Common myeloid progenitor, CD34-positive (primary cell): ENCODE measurements around the gene SLC34A3.
A peak's percentile ranks its signal among the peaks of the same experiment; 100 is the strongest.

Experiments used
- CTCF ChIA-PET: fragments of 350-600 bp; sonication (Branson Sonifier 250); formaldehyde crosslinking; loops from one replicate; lab custom pipeline; 2021; ENCODE audit warnings: antibody characterized with exemption; lab: Charles Lee
- POLR2A ChIA-PET: fragments of 350-600 bp; sonication (Branson Sonifier 250); formaldehyde crosslinking; loops from one replicate; lab custom pipeline; 2021; ENCODE audit warnings: antibody characterized with exemption; lab: Charles Lee
- DNase-seq, 3 donors: peaks; one replicate each; pipeline versions ENCODE4 v3.0.0 to v3.0.0-alpha.2; 2013
- H3K27ac ChIP-seq, 2 experiments: 1 replicate in 1 of 2; 2 replicates in 1 of 2; pipeline ENCODE4 v1.7.0; 2013; ENCODE audit warnings: inconsistent platforms in 2 of 2, low read length in 2 of 2, mild to moderate bottlenecking in 2 of 2, low read depth in 1 of 2, moderate library complexity in 1 of 2; ENCODE audit not compliant: severe bottlenecking in 2 of 2, insufficient read depth in 1 of 2, poor library complexity in 1 of 2
- H3K27me3 ChIP-seq, 5 experiments: replicated peaks in 2 of 5; 1 replicate in 3 of 5; 2 replicates in 2 of 5; pipeline versions ENCODE4 v1.6.1 to v1.7.0; 2013; ENCODE audit warnings: low read length in 4 of 5, mild to moderate bottlenecking in 2 of 5, moderate library complexity in 2 of 5, inconsistent platforms in 1 of 5; ENCODE audit not compliant: insufficient read depth in 5 of 5, control insufficient read depth in 4 of 5
- H3K36me3 ChIP-seq, 4 experiments: 1 replicate in 2 of 4; 2 replicates in 2 of 4; pipeline versions ENCODE4 v1.6.1 to v1.7.0; 2013; ENCODE audit warnings: low read length in 3 of 4, control low read depth in 1 of 4, mild to moderate bottlenecking in 1 of 4; ENCODE audit not compliant: control insufficient read depth in 4 of 4, insufficient read depth in 4 of 4
- H3K4me1 ChIP-seq, 4 experiments: 1 replicate in 3 of 4; 2 replicates in 1 of 4; pipeline versions ENCODE4 v1.6.1 to v1.7.1; 2013; ENCODE audit warnings: low read length in 3 of 4, mild to moderate bottlenecking in 3 of 4, control low read depth in 1 of 4, inconsistent platforms in 1 of 4, moderate library complexity in 1 of 4; ENCODE audit not compliant: control insufficient read depth in 4 of 4, insufficient read depth in 4 of 4; ENCODE audit errors: control extremely low read depth in 1 of 4
- H3K4me3 ChIP-seq, 7 experiments: 1 replicate in 4 of 7; 2 replicates in 3 of 7; pipeline versions ENCODE4 v1.5.1 to v1.7.0; 2013; ENCODE audit warnings: mild to moderate bottlenecking in 7 of 7, low read length in 6 of 7, moderate library complexity in 6 of 7, inconsistent platforms in 2 of 7, low read depth in 2 of 7, control low read depth in 1 of 7; ENCODE audit not compliant: insufficient read depth in 4 of 7, control insufficient read depth in 1 of 7; ENCODE audit errors: extremely low read depth in 1 of 7
- H3K9me3 ChIP-seq, 5 experiments: 1 replicate in 4 of 5; 2 replicates in 1 of 5; pipeline versions ENCODE4 v1.6.1 to v1.7.1; 2013; ENCODE audit warnings: low read length in 4 of 5, mild to moderate bottlenecking in 2 of 5, inconsistent platforms in 1 of 5, low read depth in 1 of 5, moderate library complexity in 1 of 5; ENCODE audit not compliant: control insufficient read depth in 4 of 5, insufficient read depth in 2 of 5; ENCODE audit errors: control extremely low read depth in 1 of 5
- WGBS: methylation state at CpG from one replicate; pipeline ENCODE4 v1.1.5; 2013; ENCODE audit not compliant: insufficient coverage; 5-methylcytosine and 5-hydroxymethylcytosine counted together

The SLC34A3 gene

DNA sequence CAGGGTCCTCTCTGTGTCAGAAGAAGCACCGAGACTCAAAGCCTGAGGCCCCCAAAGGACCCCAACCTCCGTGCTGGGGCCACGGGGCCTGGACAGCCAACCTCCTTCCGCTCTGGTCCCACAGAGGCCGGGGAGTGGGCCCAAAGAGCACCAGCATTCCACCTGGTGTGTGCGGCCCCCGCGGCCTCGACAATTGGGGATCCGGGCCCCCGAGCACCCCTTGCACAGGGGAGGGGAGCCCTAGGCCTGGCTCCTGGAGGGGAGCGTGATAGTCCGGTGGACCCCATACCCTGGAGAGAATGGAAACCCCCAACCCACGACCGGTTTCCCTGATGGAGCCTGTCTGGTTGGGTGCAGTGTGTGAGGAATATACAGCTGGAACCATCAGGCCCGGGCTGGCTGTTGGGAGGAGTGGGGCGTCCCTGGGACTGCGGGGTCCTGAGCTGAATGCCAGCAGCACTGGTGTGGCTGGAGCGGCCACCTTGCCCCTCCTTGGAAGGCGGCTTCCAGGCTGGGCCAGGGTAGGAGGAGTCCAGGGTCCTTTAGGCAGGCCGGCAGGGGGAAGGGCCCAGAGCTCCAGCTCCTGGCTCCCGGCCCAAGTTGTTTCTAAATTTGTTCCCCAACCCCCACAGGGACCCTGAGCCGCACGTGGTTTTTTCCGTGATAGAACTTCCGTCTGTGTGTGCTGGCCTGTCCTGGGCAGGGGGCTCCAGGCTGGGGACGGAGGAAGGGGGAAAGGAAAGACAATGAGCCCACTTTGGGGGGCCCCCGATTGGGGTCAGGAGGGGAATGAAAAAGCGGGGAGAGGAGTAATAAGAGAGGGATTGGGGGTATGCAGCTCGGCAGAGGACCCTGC, 46.0 kb downstream of the SLC34A3 start:
- 52% methylated on average over 19 of the region's 30 CpGs for WGBS
- peak overlapping the region; percentile 25 to 83 for H3K27ac ChIP-seq
- peaks cover 0 to 75% (median 70%) of the 10 kb centered on the region in 4 experiments for H3K4me1 ChIP-seq
- CTCF ChIA-PET = interaction anchor here (1.4 to 2.8 kb wide), 4 partner anchors 9 to 15 kb away, joined by 3 to 12 read pairs (median 7); no protein-coding TSS in a partner anchor
- peaks cover 4 to 40% (median 21%) of the 10 kb centered on the region in 4 experiments for H3K36me3 ChIP-seq
- peak overlapping the region; percentile 42 to 86 (median 72) for H3K4me3 ChIP-seq
- no peaks in the 10 kb centered on the region for H3K27me3 ChIP-seq
- H3K9me3 ChIP-seq = no peaks in the 10 kb centered on the region
- POLR2A ChIA-PET = interaction anchor here (0.5 to 1.4 kb wide), 2 partner anchors 9 to 18 kb away, joined by 3 read pairs; no protein-coding TSS in a partner anchor
- DNase-seq = peak in 2 of 3 donors; percentile 50 to 51

DNA sequence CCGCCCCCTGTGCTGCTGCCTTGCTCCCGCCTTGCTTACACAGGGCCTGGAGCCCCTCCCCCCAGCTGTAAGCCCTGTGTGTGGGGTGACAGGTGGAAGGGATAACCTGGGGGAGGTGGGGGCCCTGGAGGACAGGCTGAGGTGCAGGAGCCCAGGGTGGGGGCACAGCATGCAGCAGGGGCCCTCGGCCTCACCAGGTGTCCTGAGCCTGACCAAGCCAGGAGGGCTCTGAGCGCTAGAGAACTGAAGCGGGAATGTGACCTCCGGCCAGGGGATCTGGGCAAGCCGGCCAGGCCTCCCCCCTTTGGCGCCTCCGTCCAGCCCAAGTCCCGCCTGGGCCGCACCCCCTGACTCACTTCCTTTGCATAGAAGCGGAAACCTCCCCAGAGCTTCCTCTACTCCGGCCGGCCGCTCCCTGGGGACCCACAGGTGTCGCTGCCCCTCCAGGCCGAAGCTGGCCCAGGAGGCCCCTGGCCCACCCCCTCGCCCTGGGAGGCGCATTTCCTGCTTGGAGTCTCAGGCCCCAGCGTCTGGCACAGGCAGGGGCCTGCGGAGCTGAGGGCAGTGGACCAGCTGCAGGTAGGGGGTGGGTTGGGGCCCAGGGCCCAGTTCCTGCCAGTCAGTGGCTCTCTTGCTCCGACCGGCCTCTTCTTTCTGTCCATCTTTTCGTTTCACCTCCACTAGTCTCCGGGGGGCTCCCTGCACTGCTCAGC, 46.8 kb downstream of the SLC34A3 start, which contains the start of gene TOR4A:
TOR4A (plus strand) TSS at position 398 of the 713 bp plus-strand sequence. CDS start 964 bp downstream, outside the sequence.
- DNase-seq = peak in 2 of 3 donors; percentile 56 to 74
- 0% methylated on average over 20 of the region's 25 CpGs for WGBS
- CTCF ChIA-PET = interaction anchor here (1.4 to 2.8 kb wide), 4 partner anchors 9 to 16 kb away, joined by 3 to 12 read pairs (median 7); no protein-coding TSS in a partner anchor
- Histone ChIP-seq H3K4me3 (peak within 1 kb of the TSS; percentile 42 to 86 (median 72)), H3K27me3 (no peaks in the 10 kb centered on the region), H3K36me3 (peaks cover 4 to 37% (median 19%) of the 10 kb centered on the region in 4 experiments), H3K27ac (peak within 1 kb of the TSS; percentile 25 to 83), H3K9me3 (no peaks in the 10 kb centered on the region), H3K4me1 (peaks cover 0 to 78% (median 66%) of the 10 kb centered on the region in 4 experiments)
- POLR2A ChIA-PET = interaction anchor here (1.4 kb wide), 1 partner anchor 17 kb away, joined by 3 read pairs; no protein-coding TSS in a partner anchor

DNA sequence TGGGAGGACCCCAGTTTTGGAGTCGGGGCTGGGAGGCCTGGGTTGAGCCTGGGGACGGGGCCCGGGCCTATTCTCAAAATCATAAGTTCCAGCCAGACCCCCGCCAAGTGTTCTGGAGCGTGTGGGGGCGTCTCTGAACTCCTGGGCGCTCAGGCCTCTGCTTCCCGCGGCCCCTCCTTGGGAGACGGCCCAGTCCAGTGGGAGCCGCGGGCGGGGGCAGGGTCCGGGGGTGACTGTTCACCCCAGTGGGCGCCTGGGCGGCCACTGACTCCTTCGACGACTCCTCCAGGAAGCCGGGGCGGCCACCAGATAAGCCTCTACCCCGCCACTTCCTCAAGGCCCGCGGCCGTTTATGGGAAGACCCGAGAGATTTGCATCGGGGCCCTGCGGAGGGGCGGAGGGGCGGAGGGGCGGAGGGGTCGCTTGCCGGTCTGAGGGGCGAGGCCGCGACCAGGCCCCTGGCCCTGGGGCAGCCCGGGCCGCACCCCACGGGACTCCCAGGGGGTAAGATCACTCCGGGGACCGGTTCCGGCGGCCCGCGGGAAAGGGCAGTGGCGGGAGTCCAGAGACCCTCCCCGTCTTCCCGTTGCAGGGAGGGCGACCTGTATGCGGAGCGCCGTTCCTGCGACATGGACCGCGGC, 47.5 kb downstream of the SLC34A3 start:
- H3K9me3 ChIP-seq = no peaks in the 10 kb centered on the region
- ChIA-PET CTCF (interaction anchor here (1.4 to 2.8 kb wide), 4 partner anchors 9 to 17 kb away, joined by 3 to 12 read pairs (median 7); no protein-coding TSS in a partner anchor), POLR2A (interaction anchor here (1.4 kb wide), 1 partner anchor 16 kb away, joined by 3 read pairs; no protein-coding TSS in a partner anchor)
- peak in 2 of 3 donors; percentile 43 to 67 for DNase-seq
- H3K36me3 ChIP-seq = peaks cover 3 to 35% (median 18%) of the 10 kb centered on the region in 4 experiments
- H3K4me3 ChIP-seq = peak overlapping the region; percentile 42 to 86 (median 72)
- peaks cover 0 to 85% (median 68%) of the 10 kb centered on the region in 4 experiments for H3K4me1 ChIP-seq
- WGBS = 11% methylated on average over 35 of the region's 54 CpGs
- peak overlapping the region; percentile 25 to 83 for H3K27ac ChIP-seq
- no peaks in the 10 kb centered on the region for H3K27me3 ChIP-seq

DNA sequence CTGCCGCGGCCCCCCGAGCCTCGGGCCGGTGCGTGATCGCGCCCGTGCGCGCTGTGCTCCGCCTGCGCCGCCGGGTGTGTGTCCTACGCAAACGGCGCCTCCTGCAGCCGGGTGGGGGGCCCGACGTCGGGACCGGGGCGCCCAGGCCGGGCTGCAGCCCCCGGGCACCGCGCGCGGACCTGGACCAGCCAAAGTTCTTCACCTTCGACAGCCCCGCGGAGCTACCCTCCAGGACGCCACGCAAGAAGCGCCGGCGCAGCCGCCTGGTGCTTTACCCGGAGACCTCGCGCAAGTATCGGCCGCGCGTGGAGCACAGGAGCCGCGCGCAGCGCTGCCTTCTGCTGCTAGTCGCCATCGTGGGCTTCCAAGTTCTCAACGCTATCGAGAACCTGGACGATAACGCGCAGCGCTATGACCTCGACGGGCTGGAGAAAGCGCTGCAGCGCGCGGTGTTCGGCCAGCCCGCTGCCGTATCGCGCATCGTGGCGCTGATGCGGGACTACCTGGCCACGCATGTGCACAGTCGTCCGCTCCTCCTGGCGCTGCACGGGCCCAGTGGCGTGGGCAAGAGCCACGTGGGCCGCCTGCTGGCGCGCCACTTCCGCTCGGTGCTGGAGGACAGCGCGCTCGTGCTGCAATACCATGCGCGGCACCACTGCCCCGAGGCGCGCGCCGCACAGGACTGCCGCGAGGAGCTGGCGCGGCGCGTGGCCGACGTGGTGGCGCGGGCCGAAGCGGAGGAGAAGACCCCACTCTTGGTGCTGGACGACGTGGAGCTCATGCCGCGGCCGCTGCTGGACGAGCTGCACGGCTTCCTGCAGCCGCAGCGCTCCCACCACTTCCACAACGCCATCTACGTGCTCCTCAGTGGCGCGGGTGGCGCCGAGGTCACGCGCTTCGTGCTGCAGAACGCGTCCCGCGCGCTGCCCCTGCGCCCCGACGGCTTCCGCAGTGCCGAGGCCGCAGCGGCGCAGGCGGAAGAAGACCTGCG, 48.3 kb downstream of the SLC34A3 start:
- peak overlapping the region in 1 of 2 experiments; percentile 83 for H3K27ac ChIP-seq
- WGBS = 91% methylated on average over 123 of the region's 139 CpGs
- no peaks in the 10 kb centered on the region for H3K27me3 ChIP-seq
- H3K9me3 ChIP-seq = no peaks in the 10 kb centered on the region
- peaks cover 0 to 84% (median 69%) of the 10 kb centered on the region in 4 experiments for H3K4me1 ChIP-seq
- DNase-seq = no peak
- H3K4me3 ChIP-seq = peak overlapping the region in 5 of 7 experiments; percentile 10 to 86 (median 77)
- ChIA-PET POLR2A (no interaction called here), CTCF (interaction anchor here (1.1 to 1.2 kb wide), 2 partner anchors 8 to 42 kb away, joined by 3 read pairs; no protein-coding TSS in a partner anchor)
- peaks cover 3 to 40% (median 19%) of the 10 kb centered on the region in 4 experiments for H3K36me3 ChIP-seq

DNA sequence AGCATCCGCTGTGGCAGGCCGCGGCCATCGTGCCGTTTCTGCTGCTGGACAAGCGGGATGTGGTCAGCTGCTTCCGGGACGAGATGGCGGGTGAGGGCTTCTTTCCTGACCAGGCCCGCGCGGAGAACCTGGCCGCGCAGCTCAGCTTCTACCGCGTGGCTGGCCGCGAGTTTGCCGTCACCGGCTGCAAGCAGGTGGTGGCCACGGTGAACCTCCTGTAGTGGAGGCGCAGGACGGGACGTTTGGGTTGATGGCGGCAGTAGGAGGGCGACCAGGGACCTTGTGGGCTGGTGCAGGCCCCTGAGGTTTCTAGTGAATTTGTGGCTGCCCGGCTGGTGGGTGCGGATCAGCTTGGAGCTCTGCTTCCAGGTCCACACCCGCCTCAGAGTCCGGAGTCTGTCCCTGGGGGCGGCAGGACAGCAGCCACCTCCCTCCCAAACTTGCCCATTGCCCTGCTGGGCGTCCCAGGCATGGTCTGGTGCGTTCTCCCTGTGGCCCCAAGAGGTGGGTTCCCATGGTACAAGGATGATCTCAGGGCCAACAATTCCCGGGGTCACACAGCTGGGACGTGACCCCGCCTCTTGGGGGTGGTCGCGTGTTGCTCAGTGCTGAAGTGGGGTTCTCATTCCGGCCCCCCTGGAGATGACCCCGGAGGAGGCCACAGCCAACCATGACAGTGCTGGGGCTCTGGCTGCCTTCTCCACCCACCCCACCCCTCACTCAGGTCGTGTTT, 49.2 kb downstream of the SLC34A3 start:
- ChIA-PET CTCF (interaction anchor here (1.1 to 1.2 kb wide), 2 partner anchors 9 to 43 kb away, joined by 3 read pairs; no protein-coding TSS in a partner anchor), POLR2A (no interaction called here)
- Histone ChIP-seq H3K36me3 (peaks cover 3 to 40% (median 18%) of the 10 kb centered on the region in 4 experiments), H3K4me1 (peaks cover 0 to 76% (median 65%) of the 10 kb centered on the region in 4 experiments), H3K27ac (no peak overlapping the region), H3K27me3 (no peaks in the 10 kb centered on the region), H3K4me3 (peak overlapping the region in 1 of 7 experiments; percentile 17), H3K9me3 (no peaks in the 10 kb centered on the region)
- WGBS = 95% methylated on average over 34 of the region's 41 CpGs
- no peak for DNase-seq
